Uterus (tissue), 4 donors: Measurements from ENCODE around the gene RFK. TPM values are rescaled to one million over a fixed set of nuclear protein-coding genes. Genes with fewer than 3 reads are reported as not detected.
"Not testable (repeated sequence)": the region's sequence is repeated elsewhere in the genome, so short reads cannot be mapped to it uniquely, and the experiment has no call there.

ENCODE experiments used
- DNase-seq, 2 donors: peaks; one replicate each; pipeline ENCODE4 v3.0.0-alpha.2; 2019 to 2020
- H3K27ac ChIP-seq, 2 donors: fragments of 200-600 bp; sonication (generic); 1 replicate in 1 of 2; 2 replicates in 1 of 2; pipeline ENCODE4 v1.5.1; 2016 to 2018
- H3K27me3 ChIP-seq, 2 donors: fragments of 200-600 bp; sonication (generic); one replicate each; pipeline ENCODE4 v1.5.1; 2018 to 2019; ENCODE audit warnings: control low read depth in 1 of 2
- H3K36me3 ChIP-seq, 2 donors: fragments of 200-600 bp; sonication (generic); one replicate each; pipeline ENCODE4 v1.5.1; 2019; ENCODE audit warnings: control low read depth in 1 of 2
- H3K4me1 ChIP-seq, 2 donors: fragments of 200-600 bp; sonication (generic); one replicate each; pipeline ENCODE4 v1.5.1; 2018 to 2019; ENCODE audit warnings: control low read depth in 1 of 2
- H3K4me3 ChIP-seq, 2 donors: fragments of 200-600 bp; sonication (generic); 1 replicate in 1 of 2; 2 replicates in 1 of 2; pipeline ENCODE4 v1.5.1; 2018 to 2019; ENCODE audit warnings: mild to moderate bottlenecking in 1 of 2
- H3K9me3 ChIP-seq, 2 donors: fragments of 200-600 bp; sonication (generic); one replicate each; pipeline ENCODE4 v1.5.1; 2019; ENCODE audit warnings: control low read depth in 1 of 2
- CTCF ChIP-seq, 4 experiments: fragments of 200-600 bp in 2 of 4; fragments of 450-650 bp in 2 of 4; sonication (generic) in 2 of 4; IDR thresholded peaks; one replicate each; pipeline ENCODE4 v1.5.1; 2016 to 2019; ENCODE audit warnings: antibody characterized with exemption in 4 of 4, mild to moderate bottlenecking in 2 of 4, moderate library complexity in 1 of 4
- POLR2A ChIP-seq, 2 donors: fragments of 450-650 bp; IDR thresholded peaks; one replicate each; pipeline ENCODE4 v1.6.1; 2016; ENCODE audit warnings: antibody characterized with exemption in 2 of 2, mild to moderate bottlenecking in 1 of 2, moderate library complexity in 1 of 2
- intact Hi-C: fragments of 100-400 bp; cut with DNase I; formaldehyde crosslinking; loops from one replicate; pipeline ENCODE4 v1.15.1; 2023; ENCODE audit warnings: low total_unique reads
- total RNA-seq, 4 donors: library from RNA; depleted of rRNA in 3 of 4; stranded (reverse); fragments of >200 nt in 3 of 4; gene quantifications; one replicate each; pipeline versions ENCODE4 v1.1.0 to v1.2.4, GENCODE V29; 2014 to 2023
- donor health status: DM: yes; HTN: yes; CAD: no.

RFK gene
- 10 to 100 TPM; 15.6 to 31.0 (median 19.2) TPM for total RNA-seq

DNA sequence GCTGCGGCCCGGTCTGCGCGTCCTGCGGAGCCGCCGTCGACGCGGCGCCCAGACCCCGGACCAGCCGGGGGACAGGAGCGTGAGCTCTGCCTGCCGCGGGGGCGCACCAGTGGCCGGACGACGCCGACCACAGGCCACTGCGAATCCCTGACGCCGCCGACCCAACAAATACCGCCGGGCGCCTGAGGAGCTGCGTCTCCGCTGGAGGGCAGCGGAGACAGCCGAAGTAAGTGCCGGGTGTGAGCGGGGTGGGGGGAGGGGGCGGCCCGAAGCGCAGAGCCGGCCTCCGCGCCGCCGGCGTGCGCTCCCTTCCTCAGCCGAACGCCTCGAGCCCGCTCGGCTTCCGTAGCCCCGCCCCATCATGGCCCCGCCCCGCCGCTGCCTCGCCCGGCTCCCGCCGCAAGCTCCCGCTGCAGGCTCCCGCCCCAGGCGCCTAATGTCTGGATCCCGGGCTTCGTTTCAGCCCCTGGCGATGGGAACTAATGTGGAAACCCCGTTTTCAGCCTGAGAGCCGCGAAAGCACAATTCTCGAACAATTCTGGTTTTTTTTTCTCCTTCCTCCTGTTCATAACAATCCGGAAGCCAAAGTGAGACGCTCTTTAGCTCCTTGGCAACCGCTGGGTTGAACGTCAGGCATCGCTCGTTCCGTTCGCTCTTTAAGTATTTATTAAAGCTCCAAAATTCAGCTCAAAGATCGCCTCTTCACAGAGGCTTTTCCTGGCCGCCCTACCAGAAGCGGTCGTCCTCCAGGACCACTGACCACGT is at the start of gene RFK:
Gene RFK, minus strand, starts transcription at position 232 of the 765 bp plus-strand sequence. CDS start 255 bp downstream, outside the sequence.
- Histone ChIP-seq H3K4me3 (peak within 1 kb of the TSS; percentile 70 to 93), H3K36me3 (no peaks in the 10 kb centered on the region), H3K27me3 (no peaks in the 10 kb centered on the region), H3K27ac (peak within 1 kb of the TSS; percentile 82 to 95), H3K9me3 (no peaks in the 10 kb centered on the region), H3K4me1 (peaks cover 0 to 7% of the 10 kb centered on the region in 2 donors)
- intact Hi-C loops, result no loop called here
- peak; percentile 91 to 97 for DNase-seq
- TF ChIP-seq POLR2A (IDR thresholded peaks at IDR 0.05), result peak; percentile 52 to 84
- peak; percentile 32 to 55 (median 50) for TF ChIP-seq CTCF (IDR thresholded peaks at IDR 0.05)

DNA sequence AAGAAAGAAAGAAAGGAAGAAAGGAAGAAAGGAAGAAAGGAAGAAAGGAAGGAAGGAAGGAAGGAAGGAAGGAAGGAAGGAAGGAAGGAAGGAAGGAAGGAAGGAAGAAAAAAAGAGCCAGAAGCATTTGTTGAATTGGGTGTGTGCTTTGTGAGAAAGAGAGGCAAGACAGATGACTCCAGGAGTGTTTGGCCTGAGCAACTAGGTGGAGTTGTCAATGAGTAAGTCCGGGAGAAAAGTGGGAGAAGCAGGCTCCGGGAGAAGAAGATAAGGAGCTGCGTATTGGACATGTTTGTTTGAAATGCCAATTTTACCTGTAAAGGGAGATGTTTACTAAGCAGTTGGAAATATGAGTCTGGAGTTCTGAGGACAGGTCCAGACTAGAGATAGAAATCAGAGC is 49.7 kb upstream of the RFK start:
- Histone ChIP-seq H3K9me3 (no peaks in the 10 kb centered on the region), H3K36me3 (no peaks in the 10 kb centered on the region), H3K4me3 (no peak overlapping the region), H3K27ac (no peak overlapping the region), H3K27me3 (no peaks in the 10 kb centered on the region), H3K4me1 (no peaks in the 10 kb centered on the region)
- intact Hi-C loops, result loop anchor here (10.0 kb wide), 1 partner anchor 261 kb away; no protein-coding TSS in a partner anchor
- no peak for DNase-seq
- TF ChIP-seq POLR2A (IDR thresholded peaks at IDR 0.05) (no peak), CTCF (IDR thresholded peaks at IDR 0.05) (no peak)

DNA sequence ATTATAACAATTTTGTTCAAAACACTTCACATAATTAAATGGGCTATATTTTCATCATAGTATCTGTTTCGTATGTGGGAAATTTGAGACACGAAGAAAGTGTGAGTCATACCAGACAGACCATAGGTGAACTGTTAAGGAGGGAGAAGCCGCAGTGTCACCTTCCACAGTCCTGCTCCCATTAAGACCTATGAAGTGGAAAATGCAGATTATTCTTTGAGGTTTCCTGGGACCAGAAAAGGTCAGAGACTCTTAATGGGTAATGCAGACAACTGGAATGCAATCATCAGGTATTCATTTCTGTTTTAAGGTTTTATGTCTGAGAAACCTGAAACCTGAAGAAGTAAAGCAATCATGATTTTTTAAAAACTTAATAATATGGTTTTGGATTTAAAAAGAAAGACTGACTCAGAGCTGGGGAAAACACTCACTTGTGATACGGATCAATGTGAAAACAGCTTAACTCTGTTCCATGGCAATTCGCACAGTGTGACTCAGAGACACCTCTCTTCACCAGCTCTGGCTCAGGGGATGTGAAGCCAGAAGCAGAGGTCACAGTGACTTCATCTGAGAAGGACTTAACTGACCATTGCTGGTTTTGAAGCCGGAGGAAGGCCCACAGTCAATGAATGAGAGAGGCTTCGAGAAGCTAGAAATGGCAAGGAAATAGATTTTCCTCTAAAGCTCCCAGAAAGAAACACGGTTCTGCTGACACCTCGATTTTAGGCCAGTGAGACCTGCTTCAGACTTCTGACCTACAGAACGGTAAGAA is 47.5 kb upstream of the RFK start:
- H3K9me3 ChIP-seq, result no peaks in the 10 kb centered on the region
- H3K4me3 ChIP-seq, result no peak overlapping the region
- H3K27me3 ChIP-seq, result no peaks in the 10 kb centered on the region
- H3K36me3 ChIP-seq, result no peaks in the 10 kb centered on the region
- no peak for DNase-seq
- H3K4me1 ChIP-seq, result no peaks in the 10 kb centered on the region
- intact Hi-C loops, result loop anchor here (10.0 kb wide), 1 partner anchor 263 kb away; no protein-coding TSS in a partner anchor
- TF ChIP-seq POLR2A (IDR thresholded peaks at IDR 0.05) (no peak), CTCF (IDR thresholded peaks at IDR 0.05) (no peak)
- H3K27ac ChIP-seq, result no peak overlapping the region

DNA sequence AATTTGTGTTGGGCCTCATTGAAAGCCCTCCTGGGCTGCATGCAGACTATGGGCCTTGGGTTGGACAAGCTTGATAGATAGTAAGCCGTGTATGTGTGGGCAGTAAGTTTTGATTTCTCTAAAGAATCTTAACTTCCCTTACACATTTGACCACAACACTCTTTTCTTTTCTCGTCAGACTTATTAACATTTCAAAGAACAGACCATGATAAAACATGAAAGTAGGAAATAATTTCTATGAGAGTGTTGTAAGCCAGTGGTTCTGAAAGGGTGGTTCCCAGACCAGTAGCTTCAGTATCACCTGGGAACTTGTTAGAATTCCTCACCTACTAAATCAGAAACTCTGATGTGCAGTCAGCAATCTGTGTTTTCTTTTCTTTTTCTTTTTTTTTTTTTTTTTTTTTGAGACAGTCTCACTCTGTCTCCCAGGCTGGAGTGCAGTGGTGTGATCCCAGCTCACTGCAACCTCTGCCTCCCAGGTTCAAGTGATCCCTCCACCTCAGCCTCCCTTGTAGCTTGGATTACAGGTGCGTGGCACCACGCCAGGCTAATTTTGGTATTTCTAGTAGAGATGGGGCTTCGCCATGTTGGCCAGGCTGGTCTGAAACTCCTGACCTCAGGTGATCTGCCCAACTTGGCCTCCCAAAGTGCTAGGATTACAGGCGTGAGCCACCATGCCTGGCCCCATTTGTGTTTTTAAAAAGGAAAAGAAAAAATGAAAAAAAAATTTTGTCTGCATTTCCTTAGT is 44.8 kb upstream of the RFK start:
- TF ChIP-seq POLR2A (IDR thresholded peaks at IDR 0.05), result no peak
- no peak for TF ChIP-seq CTCF (IDR thresholded peaks at IDR 0.05)
- intact Hi-C loops, result no loop called here

GRCh38 chr9:76437017-76437699 is 42.9 kb upstream of the RFK start:
- H3K27ac ChIP-seq, intact Hi-C loops, H3K9me3 ChIP-seq: not testable (repeated sequence)

More for the DNA sequence above, 44.8 kb upstream of the RFK start:
- Histone ChIP-seq H3K4me3 (no peak overlapping the region), H3K27me3 (no peaks in the 10 kb centered on the region), H3K27ac (no peak overlapping the region), H3K36me3 (no peaks in the 10 kb centered on the region), H3K9me3 (no peaks in the 10 kb centered on the region), H3K4me1 (no peaks in the 10 kb centered on the region)
- no peak for DNase-seq

GRCh38 chr9:76434897-76435296 is 40.7 kb upstream of the RFK start:
- H3K27ac ChIP-seq, DNase-seq, intact Hi-C loops, H3K9me3 ChIP-seq, H3K36me3 ChIP-seq, H3K27me3 ChIP-seq, H3K4me3 ChIP-seq, H3K4me1 ChIP-seq: not testable (repeated sequence)

More at GRCh38 chr9:76437017-76437699, 42.9 kb upstream of the RFK start:
- not testable (repeated sequence) for DNase-seq, H3K27me3 ChIP-seq, H3K4me1 ChIP-seq, H3K4me3 ChIP-seq, H3K36me3 ChIP-seq
